Nephron (organoid): ENCODE measurements around the gene OR6Q1.

ENCODE experiments used
- H3K27ac Mint-ChIP-seq, 3 experiments: 2 replicates each; pipeline ENCODE4 v1.8.0; 2020; ENCODE audit warnings: mixed read lengths in 3 of 3, mild to moderate bottlenecking in 2 of 3, moderate library complexity in 1 of 3
- H3K27me3 Mint-ChIP-seq: 2 replicates; pipeline ENCODE4 v1.8.0; 2021; ENCODE audit warnings: low read depth, mild to moderate bottlenecking, moderate library complexity, mixed read lengths
- H3K36me3 Mint-ChIP-seq: 2 replicates; pipeline ENCODE4 v1.8.0; 2020; ENCODE audit warnings: low read depth, mixed read lengths
- H3K4me1 Mint-ChIP-seq: 2 replicates; pipeline ENCODE4 v1.8.0; 2020; ENCODE audit warnings: mixed read lengths
- H3K4me3 Mint-ChIP-seq, 3 experiments: 2 replicates each; pipeline ENCODE4 v1.8.0; 2020; ENCODE audit warnings: mild to moderate bottlenecking in 3 of 3, mixed read lengths in 3 of 3, moderate library complexity in 2 of 3
- H3K9me3 Mint-ChIP-seq: 2 replicates; pipeline ENCODE4 v1.8.0; 2020; ENCODE audit warnings: mixed read lengths
- TF ChIP-seq, protein P1 (sequence below), 3 experiments: fragments of 200-600 bp; sonication (generic); IDR thresholded peaks; one replicate each; pipeline ENCODE4 v1.5.0; 2021; ENCODE audit warnings: antibody characterized with exemption in 3 of 3; ENCODE audit not compliant: unreplicated experiment in 3 of 3

Gene OR6Q1

DNA sequence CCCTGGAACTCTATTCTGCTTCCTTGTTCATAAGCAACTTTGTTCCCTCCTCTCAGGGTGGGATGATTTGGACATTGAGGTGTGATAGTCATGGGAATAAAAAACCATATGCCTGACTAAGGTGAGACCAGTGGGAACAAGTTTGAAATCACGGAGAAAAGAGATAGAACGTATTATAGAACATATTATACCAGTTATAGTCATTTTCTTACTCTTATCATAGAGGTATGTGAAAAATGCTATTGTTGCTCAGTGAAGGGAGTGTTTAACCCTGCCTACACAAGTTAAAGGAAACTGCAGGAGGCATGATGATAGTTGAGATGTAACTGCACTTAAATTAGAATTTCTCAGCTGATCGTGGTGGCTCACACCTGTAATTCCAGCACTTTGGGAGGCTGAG is 15.5 kb downstream of the OR6Q1 start:
- Mint-ChIP-seq H3K4me3 (no peak overlapping the region), H3K27ac (no peak overlapping the region), H3K36me3 (no peaks in the 10 kb centered on the region), H3K27me3 (no peaks in the 10 kb centered on the region), H3K9me3 (peaks cover 8% of the 10 kb centered on the region), H3K4me1 (no peaks in the 10 kb centered on the region)
- TF ChIP-seq, protein P1, sequence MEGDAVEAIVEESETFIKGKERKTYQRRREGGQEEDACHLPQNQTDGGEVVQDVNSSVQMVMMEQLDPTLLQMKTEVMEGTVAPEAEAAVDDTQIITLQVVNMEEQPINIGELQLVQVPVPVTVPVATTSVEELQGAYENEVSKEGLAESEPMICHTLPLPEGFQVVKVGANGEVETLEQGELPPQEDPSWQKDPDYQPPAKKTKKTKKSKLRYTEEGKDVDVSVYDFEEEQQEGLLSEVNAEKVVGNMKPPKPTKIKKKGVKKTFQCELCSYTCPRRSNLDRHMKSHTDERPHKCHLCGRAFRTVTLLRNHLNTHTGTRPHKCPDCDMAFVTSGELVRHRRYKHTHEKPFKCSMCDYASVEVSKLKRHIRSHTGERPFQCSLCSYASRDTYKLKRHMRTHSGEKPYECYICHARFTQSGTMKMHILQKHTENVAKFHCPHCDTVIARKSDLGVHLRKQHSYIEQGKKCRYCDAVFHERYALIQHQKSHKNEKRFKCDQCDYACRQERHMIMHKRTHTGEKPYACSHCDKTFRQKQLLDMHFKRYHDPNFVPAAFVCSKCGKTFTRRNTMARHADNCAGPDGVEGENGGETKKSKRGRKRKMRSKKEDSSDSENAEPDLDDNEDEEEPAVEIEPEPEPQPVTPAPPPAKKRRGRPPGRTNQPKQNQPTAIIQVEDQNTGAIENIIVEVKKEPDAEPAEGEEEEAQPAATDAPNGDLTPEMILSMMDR (IDR thresholded peaks at IDR 0.05; ENCODE audit: unreplicated experiment in 3 of 3), result no peak

DNA sequence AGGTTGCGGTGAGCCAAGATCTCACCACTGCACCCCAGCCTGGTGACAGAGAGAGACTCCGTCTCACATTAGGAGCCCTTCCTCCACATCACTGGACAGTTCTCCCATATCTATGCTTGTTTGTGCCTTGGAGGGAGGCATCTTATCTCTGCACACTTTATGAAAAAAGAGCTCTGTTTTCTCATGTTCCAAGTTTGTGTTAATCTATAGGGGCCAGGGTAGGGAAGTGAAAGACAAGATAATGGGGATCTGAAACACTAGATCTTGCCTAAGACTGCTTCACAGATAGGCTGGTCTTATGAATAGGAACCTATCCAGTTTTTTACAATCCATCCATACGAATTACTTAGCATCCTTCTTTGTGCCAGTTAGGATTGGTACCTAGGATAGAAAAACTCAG is 17.1 kb downstream of the OR6Q1 start:
- H3K4me3 Mint-ChIP-seq, result no peak overlapping the region
- H3K36me3 Mint-ChIP-seq, result no peaks in the 10 kb centered on the region
- H3K9me3 Mint-ChIP-seq, result peaks cover 5% of the 10 kb centered on the region
- no peaks in the 10 kb centered on the region for H3K27me3 Mint-ChIP-seq
- TF ChIP-seq, protein P1 (IDR thresholded peaks at IDR 0.05; ENCODE audit: unreplicated experiment in 3 of 3), result no peak
- H3K27ac Mint-ChIP-seq, result no peak overlapping the region
- no peaks in the 10 kb centered on the region for H3K4me1 Mint-ChIP-seq

DNA sequence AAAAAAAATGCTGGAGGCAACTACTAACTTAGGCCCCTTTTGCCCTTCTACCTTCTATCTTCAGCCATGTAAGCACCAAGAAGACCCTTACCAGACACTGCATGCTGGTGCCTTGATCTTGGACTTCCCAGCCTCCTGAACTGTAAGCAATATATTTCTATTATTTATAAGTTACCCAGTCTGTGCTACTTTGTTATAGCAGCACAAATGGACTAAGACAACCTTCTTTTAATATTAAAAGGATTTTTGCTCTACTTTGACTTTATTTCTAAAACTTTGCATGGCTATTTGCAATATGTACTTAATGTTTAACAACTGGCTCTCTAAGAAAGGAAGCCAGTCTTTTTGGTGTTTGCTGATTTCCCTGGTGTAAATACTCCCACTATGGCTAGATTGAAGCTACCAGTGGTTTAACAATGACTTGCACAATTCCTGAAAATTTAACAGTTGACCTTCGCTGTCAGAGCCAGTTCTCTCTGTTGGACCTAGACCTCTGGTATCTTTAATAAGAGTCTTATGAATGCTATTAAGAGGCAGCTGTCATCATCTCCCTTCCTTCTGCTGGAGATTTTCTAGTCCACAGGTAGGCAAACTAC is 25.2 kb downstream of the OR6Q1 start:
- Mint-ChIP-seq H3K27ac (no peak overlapping the region), H3K27me3 (no peaks in the 10 kb centered on the region), H3K36me3 (no peaks in the 10 kb centered on the region), H3K4me1 (peaks cover 21% of the 10 kb centered on the region), H3K4me3 (no peak overlapping the region), H3K9me3 (no peaks in the 10 kb centered on the region)
- TF ChIP-seq, protein P1 (IDR thresholded peaks at IDR 0.05; ENCODE audit: unreplicated experiment in 3 of 3), result no peak

DNA sequence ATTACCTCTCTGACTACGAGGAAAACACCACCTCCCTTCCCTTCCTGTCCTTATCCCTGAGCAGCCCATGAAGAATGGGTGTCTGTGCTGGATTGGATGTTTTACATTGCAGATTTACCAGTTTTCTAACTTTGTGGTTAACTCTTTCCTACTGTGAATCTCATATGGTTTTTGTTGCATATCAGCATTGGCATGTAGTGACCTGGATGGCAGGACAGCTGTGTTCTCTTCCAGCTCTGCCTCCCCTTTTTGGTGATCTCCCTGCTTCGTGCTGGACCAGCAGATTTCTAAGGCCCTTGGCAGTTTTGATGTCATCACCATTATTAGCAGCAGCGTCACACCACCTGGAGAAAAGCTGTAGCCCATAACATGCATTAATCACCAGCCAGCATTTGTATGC is 26.7 kb downstream of the OR6Q1 start:
- TF ChIP-seq, protein P1 (IDR thresholded peaks at IDR 0.05; ENCODE audit: unreplicated experiment in 3 of 3), result no peak
- Mint-ChIP-seq H3K9me3 (no peaks in the 10 kb centered on the region), H3K36me3 (no peaks in the 10 kb centered on the region), H3K27ac (no peak overlapping the region), H3K27me3 (no peaks in the 10 kb centered on the region), H3K4me3 (no peak overlapping the region), H3K4me1 (peaks cover 24% of the 10 kb centered on the region)

DNA sequence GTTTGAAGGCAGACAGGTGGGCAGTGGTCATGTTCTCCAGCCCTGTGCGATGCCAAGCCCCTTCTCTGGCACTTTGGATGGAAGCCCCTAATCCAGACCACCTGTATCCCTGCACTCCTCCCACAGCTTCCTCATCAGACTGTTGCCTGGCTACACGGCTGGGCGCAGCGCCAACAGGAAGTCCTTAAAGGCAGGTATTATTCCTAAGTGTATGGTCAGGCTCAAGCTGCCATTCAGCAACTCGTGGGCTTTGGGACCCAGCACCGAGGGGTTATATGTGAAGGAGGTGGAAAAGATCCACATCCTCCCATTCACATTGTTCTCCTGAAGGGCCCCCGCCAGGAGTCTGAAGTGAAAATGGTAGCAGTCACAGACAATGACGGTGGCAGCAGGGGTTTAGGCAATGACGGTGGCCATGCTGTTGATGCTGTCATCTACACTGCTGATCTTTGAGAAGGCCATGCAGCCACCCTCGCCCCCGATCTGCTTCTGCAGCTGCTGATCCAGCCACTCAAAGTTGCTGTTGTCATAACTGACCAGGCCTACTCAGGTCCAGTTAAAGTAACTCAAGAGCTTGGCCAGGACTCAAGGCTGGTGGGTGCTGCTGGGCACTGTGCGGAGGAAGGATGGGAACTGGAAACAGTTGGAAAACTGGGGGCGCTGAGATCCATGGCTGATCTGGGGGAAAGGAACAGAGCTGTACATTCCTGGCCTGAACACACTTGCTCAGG is 27.7 kb downstream of the OR6Q1 start:
- no peaks in the 10 kb centered on the region for H3K27me3 Mint-ChIP-seq
- no peaks in the 10 kb centered on the region for H3K9me3 Mint-ChIP-seq
- peaks cover 24% of the 10 kb centered on the region for H3K4me1 Mint-ChIP-seq
- H3K36me3 Mint-ChIP-seq, result no peaks in the 10 kb centered on the region
- TF ChIP-seq, protein P1 (IDR thresholded peaks at IDR 0.05; ENCODE audit: unreplicated experiment in 3 of 3), result no peak
- H3K27ac Mint-ChIP-seq, result peak overlapping the region; percentile 61 to 95 (median 84)
- H3K4me3 Mint-ChIP-seq, result no peak overlapping the region

DNA sequence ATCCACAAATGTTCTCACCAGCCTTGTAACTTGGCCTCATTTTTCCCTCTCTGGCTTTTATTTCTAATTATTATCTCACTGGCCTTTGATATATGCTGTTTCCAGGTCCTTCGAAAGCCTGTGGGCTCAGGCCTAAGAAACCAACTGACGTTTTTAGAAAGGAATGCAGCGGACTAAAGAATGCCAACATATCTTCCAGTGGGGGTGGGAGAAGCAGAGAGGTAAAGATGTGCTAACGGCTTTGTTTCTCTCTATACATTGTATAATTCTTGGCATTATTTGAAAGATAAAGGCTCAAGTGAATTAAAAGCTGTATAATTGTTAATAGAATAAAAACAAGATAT is 28.2 kb downstream of the OR6Q1 start:
- Mint-ChIP-seq H3K27me3 (no peaks in the 10 kb centered on the region), H3K27ac (peak overlapping the region; percentile 61 to 95 (median 84)), H3K4me1 (peaks cover 24% of the 10 kb centered on the region), H3K4me3 (no peak overlapping the region), H3K36me3 (no peaks in the 10 kb centered on the region), H3K9me3 (no peaks in the 10 kb centered on the region)
- TF ChIP-seq, protein P1 (IDR thresholded peaks at IDR 0.05; ENCODE audit: unreplicated experiment in 3 of 3), result no peak
